ENCODE measurements around the gene HMX2. TPM values are rescaled to one million over a fixed set of nuclear protein-coding genes. Genes with fewer than 3 reads are reported as not detected.

HMX2 gene
- total RNA-seq, 1 donor from 2014 or later = not detected

DNA sequence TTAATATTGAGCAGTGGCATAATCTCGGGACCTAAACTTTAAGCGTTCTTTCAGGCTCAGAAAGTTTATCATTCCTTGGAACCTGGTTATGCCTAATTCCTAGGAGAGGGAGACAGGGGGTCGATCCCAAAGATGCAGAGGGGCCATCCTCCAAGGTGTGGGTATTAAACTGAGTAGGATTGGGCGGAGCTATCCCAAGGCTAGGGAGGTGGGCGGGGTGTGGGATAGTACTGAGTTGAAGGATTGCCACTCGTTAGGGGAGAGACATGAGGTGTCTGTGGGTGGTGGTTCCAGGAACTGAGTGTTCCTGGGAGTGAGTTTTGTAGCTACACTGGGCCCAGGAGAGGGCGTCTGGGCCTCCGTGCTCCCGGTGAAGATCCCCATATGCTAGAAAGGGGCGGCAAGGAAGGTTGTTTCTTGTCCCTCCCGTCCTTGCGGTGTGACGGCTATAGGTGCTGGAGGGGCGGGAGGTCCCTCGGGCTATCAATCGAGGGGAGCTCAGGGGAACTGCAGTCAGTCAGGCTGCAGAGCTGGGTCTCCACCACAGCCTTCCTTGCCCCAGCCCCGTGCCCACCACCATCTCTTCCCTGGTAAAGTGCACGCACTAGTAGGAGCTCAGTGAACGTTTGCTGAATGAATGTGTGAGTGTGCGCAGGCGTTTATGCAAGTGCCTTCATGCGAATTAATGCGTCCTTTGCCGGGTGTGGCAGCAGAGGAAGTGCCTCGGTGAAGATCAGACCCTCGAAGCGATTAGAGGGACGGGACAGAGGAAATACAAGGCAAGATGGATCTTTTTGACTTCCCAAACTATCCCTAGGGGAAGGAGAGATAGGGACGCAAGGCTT is 3.0 kb upstream of the HMX2 start:
- no peaks in the 10 kb centered on the region for H3K9me3 Mint-ChIP-seq
- H3K27me3 Mint-ChIP-seq (ENCODE audit: low read depth) = peaks cover 94% of the 10 kb centered on the region
- no peak overlapping the region for H3K4me3 Mint-ChIP-seq
- no peak for DNase-seq (ENCODE audit: low spot score in 2 of 2, unreplicated experiment in 2 of 2)
- H3K4me1 Mint-ChIP-seq = peaks cover 12% of the 10 kb centered on the region
- H3K36me3 Mint-ChIP-seq = no peaks in the 10 kb centered on the region
- H3K27ac Mint-ChIP-seq = no peak overlapping the region
- no peak for TF ChIP-seq CTCF (IDR thresholded peaks at IDR 0.05; ENCODE audit: unreplicated experiment)

DNA sequence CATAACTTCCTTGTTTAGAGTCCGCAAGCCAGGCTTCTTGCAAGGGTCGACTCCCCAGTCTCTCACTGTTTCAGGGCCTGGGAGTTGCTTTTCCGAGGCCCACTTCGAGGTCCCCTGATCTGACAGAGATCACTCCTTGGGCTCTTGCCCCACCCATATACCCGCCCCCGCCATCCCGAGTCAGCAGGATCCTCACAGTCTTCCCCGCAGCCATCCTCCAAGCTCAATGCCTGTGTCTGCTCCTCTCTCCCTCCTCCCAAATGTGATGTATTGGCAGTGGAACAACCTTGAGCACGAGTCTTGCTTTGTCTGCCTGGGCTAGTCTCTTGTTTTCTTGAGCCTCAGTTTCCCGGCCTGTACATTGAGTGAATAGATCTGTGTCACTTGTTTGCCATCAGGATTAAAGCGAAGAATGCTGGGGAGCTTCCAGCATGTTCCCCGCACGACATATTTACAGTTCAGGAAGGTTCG is 2.4 kb upstream of the HMX2 start:
- Mint-ChIP-seq H3K27me3 (ENCODE audit: low read depth) (peaks cover 94% of the 10 kb centered on the region), H3K4me1 (peaks cover 18% of the 10 kb centered on the region), H3K27ac (no peak overlapping the region), H3K36me3 (no peaks in the 10 kb centered on the region), H3K9me3 (no peaks in the 10 kb centered on the region), H3K4me3 (no peak overlapping the region)
- no peak for DNase-seq (ENCODE audit: low spot score in 2 of 2, unreplicated experiment in 2 of 2)
- no peak for TF ChIP-seq CTCF (IDR thresholded peaks at IDR 0.05; ENCODE audit: unreplicated experiment)

DNA sequence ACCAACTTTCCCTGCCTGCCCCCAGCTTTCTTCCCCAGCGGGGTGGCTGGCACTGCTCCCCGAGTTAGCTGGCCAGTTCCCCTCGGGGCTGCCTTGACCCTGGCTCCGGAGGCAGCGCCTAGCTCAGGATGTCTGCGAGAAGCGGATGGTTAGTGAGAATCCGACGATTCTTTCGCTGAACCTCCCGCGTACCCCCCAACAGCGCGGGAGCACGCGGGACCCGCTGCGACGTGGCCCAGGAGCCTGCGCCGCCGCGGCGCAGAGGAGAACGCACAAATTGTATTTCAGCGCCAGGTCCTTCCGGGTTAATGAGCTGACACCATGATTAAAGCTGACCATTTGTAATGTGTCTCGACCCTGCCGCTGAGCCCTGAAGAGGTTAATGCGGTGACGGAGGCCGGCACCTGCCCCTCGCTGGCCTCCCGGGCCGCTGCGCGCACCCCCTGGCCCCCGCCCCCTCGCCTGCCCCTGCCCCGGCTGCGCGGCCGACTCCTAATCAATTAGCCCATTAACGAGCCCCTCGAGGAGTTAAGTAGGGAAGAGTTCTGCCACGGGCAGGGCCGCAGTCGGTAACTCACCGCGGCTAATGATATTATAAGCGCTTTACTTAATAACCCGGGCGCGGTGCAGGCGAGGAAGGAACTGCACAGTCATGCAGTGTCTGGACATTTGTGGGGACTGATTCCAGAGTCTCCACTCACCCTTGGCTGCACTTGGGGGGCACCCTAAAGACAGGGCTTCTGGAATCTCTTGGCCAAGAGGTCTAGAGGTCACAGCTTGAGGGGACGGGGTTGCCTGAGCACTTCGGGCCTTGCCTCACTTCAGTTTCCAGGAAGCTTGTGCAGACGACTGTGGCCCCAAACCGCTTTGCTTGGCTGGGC is 1.7 kb upstream of the HMX2 start:
- H3K4me1 Mint-ChIP-seq = peaks cover 20% of the 10 kb centered on the region
- no peak overlapping the region for H3K4me3 Mint-ChIP-seq
- no peaks in the 10 kb centered on the region for H3K9me3 Mint-ChIP-seq
- H3K27me3 Mint-ChIP-seq (ENCODE audit: low read depth) = peaks cover 94% of the 10 kb centered on the region
- no peaks in the 10 kb centered on the region for H3K36me3 Mint-ChIP-seq
- DNase-seq (ENCODE audit: low spot score in 2 of 2, unreplicated experiment in 2 of 2) = no peak
- H3K27ac Mint-ChIP-seq = no peak overlapping the region
- TF ChIP-seq CTCF (IDR thresholded peaks at IDR 0.05; ENCODE audit: unreplicated experiment) = no peak

DNA sequence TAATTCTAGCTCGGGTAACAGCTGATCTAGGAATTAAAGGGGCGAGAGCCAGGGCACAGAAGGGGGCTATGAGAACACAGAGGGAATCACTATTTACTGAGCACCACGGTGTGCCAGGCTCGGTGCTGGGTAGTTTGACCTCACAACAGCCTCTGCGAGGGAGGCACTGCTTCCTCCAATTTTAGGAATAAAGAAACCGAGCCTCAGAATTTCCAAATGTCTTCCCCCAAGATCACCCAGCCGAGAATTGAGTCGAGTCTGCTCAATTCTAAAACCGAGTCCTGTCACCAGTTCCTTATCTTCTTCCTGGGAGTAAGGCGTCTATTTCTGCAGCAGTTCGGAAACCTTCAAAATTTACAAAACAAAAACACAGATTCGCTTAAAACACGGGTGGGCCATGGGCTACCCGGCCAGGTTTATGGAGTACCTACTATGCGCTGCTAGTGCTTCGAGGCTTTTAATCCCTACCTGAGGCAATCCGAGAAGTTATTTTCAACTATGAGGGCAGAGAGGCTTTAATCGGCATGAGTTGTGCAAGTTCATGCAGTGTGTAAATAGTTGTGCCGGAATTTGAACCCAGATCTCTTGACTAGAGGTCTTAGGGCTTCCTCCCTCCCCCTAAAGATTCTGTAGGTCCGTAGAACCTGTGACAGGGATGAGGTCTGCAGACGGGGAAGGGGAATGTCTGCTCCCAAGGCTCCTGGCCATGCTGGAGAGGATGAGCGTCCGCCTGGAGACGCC is 872 bp upstream of the HMX2 start:
- TF ChIP-seq CTCF (IDR thresholded peaks at IDR 0.05; ENCODE audit: unreplicated experiment) = no peak
- Mint-ChIP-seq H3K4me3 (no peak overlapping the region), H3K27ac (no peak overlapping the region), H3K9me3 (no peaks in the 10 kb centered on the region), H3K4me1 (peaks cover 20% of the 10 kb centered on the region), H3K27me3 (ENCODE audit: low read depth) (peaks cover 94% of the 10 kb centered on the region), H3K36me3 (no peaks in the 10 kb centered on the region)
- no peak for DNase-seq (ENCODE audit: low spot score in 2 of 2, unreplicated experiment in 2 of 2)

GRCh38 chr10:123148414-123149161 is 652 bp downstream of the HMX2 start:
- no peak for DNase-seq (ENCODE audit: low spot score in 2 of 2, unreplicated experiment in 2 of 2)
- H3K27me3 Mint-ChIP-seq (ENCODE audit: low read depth) = peaks cover 94% of the 10 kb centered on the region
- no peaks in the 10 kb centered on the region for H3K36me3 Mint-ChIP-seq
- H3K27ac Mint-ChIP-seq = no peak overlapping the region
- H3K4me1 Mint-ChIP-seq = peaks cover 20% of the 10 kb centered on the region
- peak overlapping the region; percentile 22 for H3K4me3 Mint-ChIP-seq
- no peaks in the 10 kb centered on the region for H3K9me3 Mint-ChIP-seq
- TF ChIP-seq CTCF (IDR thresholded peaks at IDR 0.05; ENCODE audit: unreplicated experiment) = no peak

Measured in mesothelial cell of epicardium (in vitro differentiated cells).